ENCODE measurements around the gene NFYC. TPM values are rescaled to one million over a fixed set of nuclear protein-coding genes. Genes with fewer than 3 reads are reported as not detected.

Gene NFYC
- total RNA-seq, 3 donors from 2014 or later = 42.7 to 69.7 (median 55.7) TPM

DNA sequence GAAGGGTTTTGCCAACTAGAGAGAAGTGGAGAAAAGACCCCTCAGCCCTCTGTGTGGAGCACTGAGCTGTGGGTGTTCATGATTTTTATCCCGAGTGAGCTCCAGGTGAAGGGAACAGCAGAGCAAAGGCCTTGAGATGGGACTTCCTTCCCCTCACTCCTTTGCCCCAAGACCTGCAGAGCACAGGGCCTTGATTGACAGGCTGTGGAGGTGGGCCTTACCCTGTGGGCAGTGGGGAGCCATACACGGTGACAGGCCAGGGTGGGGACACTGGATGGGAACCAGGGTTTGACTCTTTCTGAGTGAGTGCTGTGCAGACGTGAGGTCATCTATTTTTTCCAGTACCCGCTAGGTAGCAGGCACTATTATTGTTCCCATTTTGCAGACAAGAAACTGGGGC lies 102.5 kb downstream of the NFYC start:
- H3K27ac ChIP-seq = no peak overlapping the region
- TF ChIP-seq POLR2AphosphoS5 (IDR thresholded peaks at IDR 0.05) (no peak), POLR2A (IDR thresholded peaks at IDR 0.05) (no peak)
- TF ChIP-seq, protein P1, sequence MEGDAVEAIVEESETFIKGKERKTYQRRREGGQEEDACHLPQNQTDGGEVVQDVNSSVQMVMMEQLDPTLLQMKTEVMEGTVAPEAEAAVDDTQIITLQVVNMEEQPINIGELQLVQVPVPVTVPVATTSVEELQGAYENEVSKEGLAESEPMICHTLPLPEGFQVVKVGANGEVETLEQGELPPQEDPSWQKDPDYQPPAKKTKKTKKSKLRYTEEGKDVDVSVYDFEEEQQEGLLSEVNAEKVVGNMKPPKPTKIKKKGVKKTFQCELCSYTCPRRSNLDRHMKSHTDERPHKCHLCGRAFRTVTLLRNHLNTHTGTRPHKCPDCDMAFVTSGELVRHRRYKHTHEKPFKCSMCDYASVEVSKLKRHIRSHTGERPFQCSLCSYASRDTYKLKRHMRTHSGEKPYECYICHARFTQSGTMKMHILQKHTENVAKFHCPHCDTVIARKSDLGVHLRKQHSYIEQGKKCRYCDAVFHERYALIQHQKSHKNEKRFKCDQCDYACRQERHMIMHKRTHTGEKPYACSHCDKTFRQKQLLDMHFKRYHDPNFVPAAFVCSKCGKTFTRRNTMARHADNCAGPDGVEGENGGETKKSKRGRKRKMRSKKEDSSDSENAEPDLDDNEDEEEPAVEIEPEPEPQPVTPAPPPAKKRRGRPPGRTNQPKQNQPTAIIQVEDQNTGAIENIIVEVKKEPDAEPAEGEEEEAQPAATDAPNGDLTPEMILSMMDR (IDR thresholded peaks at IDR 0.05) = no peak
- no peak for DNase-seq (ENCODE audit: low spot score in 2 of 2)
- intact Hi-C loops (cut with DNase I; ENCODE audit: low total_unique reads) = no loop called here
- H3K4me1 ChIP-seq = no peaks in the 10 kb centered on the region
- no peak overlapping the region for H3K4me3 ChIP-seq
- H3K9me3 ChIP-seq = no peaks in the 10 kb centered on the region
- no peaks in the 10 kb centered on the region for H3K36me3 ChIP-seq
- H3K27me3 ChIP-seq = no peaks in the 10 kb centered on the region

DNA sequence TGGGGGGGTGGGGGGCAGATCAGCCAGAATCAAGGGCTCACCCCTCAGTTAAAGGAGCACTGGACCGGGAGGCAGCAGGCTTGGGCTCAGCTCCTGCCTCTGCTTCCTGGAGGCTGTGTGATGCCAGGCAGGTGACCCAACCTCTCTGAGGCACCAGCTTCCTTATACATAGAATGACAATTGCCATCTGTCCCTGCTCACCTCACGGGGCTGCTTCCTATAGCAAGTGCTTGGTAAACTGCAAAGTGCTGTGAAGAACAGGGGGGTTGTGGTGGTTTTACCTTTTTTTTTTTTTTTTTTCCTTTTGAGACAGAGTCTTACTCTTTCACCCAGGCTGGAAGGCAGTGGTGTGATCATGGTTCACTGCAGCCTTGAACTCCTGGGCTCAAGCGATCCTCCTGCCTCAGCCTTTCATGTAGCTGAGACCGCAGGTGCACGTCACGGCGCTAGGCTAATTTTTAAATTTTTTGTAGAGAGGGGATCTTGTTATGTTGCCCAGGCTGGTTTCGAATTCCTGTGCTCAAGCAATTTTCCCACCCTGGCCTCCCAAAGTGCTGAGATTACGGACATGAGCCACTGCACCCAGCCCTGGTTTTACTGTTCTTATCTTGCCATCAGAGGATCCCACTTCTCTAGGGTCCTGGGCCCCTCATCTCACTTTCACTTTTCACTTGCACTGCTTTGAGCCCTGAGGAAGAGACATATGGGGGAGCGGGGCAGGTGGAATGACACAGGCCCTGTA lies 103.6 kb downstream of the NFYC start:
- no peaks in the 10 kb centered on the region for H3K36me3 ChIP-seq
- peaks cover 0 to 5% of the 10 kb centered on the region in 2 donors for H3K4me1 ChIP-seq
- no peak overlapping the region for H3K27ac ChIP-seq

DNA sequence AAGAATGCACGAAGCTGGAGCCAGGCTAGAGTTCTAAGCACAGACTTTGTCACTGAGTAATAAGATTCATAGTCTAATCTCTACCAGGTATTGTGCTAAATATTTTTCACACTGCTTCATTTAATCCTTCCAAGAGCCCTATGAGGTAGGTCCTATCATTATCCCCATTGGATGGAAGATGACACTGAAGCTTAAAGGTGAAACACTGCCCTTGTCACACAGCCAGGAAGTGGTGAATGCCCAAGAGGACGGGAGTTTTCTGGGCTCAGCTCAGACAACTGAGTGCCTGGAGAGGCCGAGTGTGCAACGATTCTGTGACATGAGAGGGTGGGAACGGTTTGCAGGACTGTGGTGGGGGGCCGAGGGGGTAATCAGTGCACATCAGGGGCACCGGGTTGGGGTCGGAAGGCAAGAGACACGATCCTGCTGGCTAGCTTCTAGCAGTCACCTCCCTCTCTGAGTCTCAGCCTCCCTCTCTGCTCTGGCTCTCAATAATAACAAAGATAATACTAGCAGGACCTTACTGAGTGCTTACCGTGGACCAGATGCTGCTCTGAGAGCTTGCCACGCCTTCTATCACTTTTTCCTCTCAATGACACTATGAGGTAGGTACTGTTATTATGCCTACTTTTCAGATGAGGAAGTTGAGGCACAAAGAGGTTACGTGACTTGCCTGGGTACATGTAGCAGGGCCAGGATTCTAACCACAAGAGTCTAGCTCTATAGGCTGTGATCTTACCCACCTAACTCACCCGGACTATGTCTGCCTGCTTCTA lies 104.5 kb downstream of the NFYC start:
- no peaks in the 10 kb centered on the region for H3K9me3 ChIP-seq
- TF ChIP-seq POLR2A (IDR thresholded peaks at IDR 0.05) (no peak), POLR2AphosphoS5 (IDR thresholded peaks at IDR 0.05) (no peak)
- TF ChIP-seq, protein P1 (IDR thresholded peaks at IDR 0.05) = no peak
- intact Hi-C loops (cut with DNase I; ENCODE audit: low total_unique reads) = no loop called here
- no peaks in the 10 kb centered on the region for H3K36me3 ChIP-seq
- H3K4me1 ChIP-seq = peaks cover 0 to 5% of the 10 kb centered on the region in 2 donors
- no peak overlapping the region for H3K4me3 ChIP-seq
- H3K27ac ChIP-seq = no peak overlapping the region
- no peak for DNase-seq (ENCODE audit: low spot score in 2 of 2)
- no peaks in the 10 kb centered on the region for H3K27me3 ChIP-seq

More for the DNA sequence above, 103.6 kb downstream of the NFYC start:
- TF ChIP-seq POLR2A (IDR thresholded peaks at IDR 0.05) (no peak), POLR2AphosphoS5 (IDR thresholded peaks at IDR 0.05) (no peak)
- TF ChIP-seq, protein P1 (IDR thresholded peaks at IDR 0.05) = no peak
- Histone ChIP-seq H3K4me3 (no peak overlapping the region), H3K9me3 (no peaks in the 10 kb centered on the region), H3K27me3 (no peaks in the 10 kb centered on the region)
- intact Hi-C loops (cut with DNase I; ENCODE audit: low total_unique reads) = no loop called here
- DNase-seq (ENCODE audit: low spot score in 2 of 2) = no peak

GRCh38 chr1:40796939-40797667 lies 105.6 kb downstream of the NFYC start:
- Histone ChIP-seq H3K27ac (no peak overlapping the region), H3K36me3 (no peaks in the 10 kb centered on the region), H3K4me3 (no peak overlapping the region), H3K9me3 (no peaks in the 10 kb centered on the region), H3K4me1 (peaks cover 0 to 5% of the 10 kb centered on the region in 2 donors), H3K27me3 (no peaks in the 10 kb centered on the region)
- DNase-seq (ENCODE audit: low spot score in 2 of 2) = no peak
- intact Hi-C loops (cut with DNase I; ENCODE audit: low total_unique reads) = no loop called here
- no peak for TF ChIP-seq POLR2AphosphoS5 (IDR thresholded peaks at IDR 0.05)
- TF ChIP-seq, protein P1 (IDR thresholded peaks at IDR 0.05) = no peak

All from breast epithelium (tissue), 4 donors.